Adrenal gland (tissue), 12 donors: ENCODE data around the gene ZSWIM6. TPM values are rescaled to one million over a fixed set of nuclear protein-coding genes. Genes with fewer than 3 reads are reported as not detected.

Source experiments
- DNase-seq, 7 donors: peaks; one replicate each; pipeline ENCODE4 v3.0.0-alpha.2; 2019 to 2020
- H3K27ac ChIP-seq, 5 donors: fragments of 200-600 bp; sonication (generic) in 4 of 5; 1 replicate in 3 of 5; 2 replicates in 2 of 5; pipeline versions ENCODE4 v1.5.1 to v1.8.0; 2016 to 2020; ENCODE audit warnings: mild to moderate bottlenecking in 1 of 5
- H3K27me3 ChIP-seq: fragments of 200-600 bp; 2 replicates; pipeline ENCODE4 v1.8.0; 2021
- H3K36me3 ChIP-seq, 2 donors: fragments of 200-600 bp; replicated peaks in 1 of 2; 1 replicate in 1 of 2; 2 replicates in 1 of 2; pipeline versions ENCODE4 v1.5.1 to v1.8.0; 2018 to 2022
- H3K4me1 ChIP-seq, 2 donors: fragments of 200-600 bp; replicated peaks in 1 of 2; 1 replicate in 1 of 2; 2 replicates in 1 of 2; pipeline versions ENCODE4 v1.5.1 to v1.8.0; 2018 to 2021
- H3K4me3 ChIP-seq, 4 donors: fragments of 200-600 bp; sonication (generic) in 3 of 4; one replicate each; pipeline ENCODE4 v1.5.1; 2016 to 2018
- H3K9me3 ChIP-seq, 3 donors: fragments of 200-600 bp; sonication (generic) in 1 of 3; replicated peaks in 1 of 3; 1 replicate in 2 of 3; 2 replicates in 1 of 3; pipeline versions ENCODE4 v1.5.1 to v1.8.0; 2016 to 2021
- POLR2A ChIP-seq, 2 donors: fragments of 450-650 bp; IDR thresholded peaks; one replicate each; pipeline ENCODE4 v1.6.1; 2017; ENCODE audit warnings: antibody characterized with exemption in 2 of 2, mild to moderate bottlenecking in 2 of 2, moderate library complexity in 1 of 2
- WGBS, 4 donors: extraction: QIAGEN DNeasy Blood & Tissue Kit in 2 of 4; methylation state at CpG; one replicate each; pipeline versions ENCODE4 v1.1.5 to v1.1.7; 2013 to 2017; 5-methylcytosine and 5-hydroxymethylcytosine counted together
- intact Hi-C, 2 donors: fragments of 100-400 bp; cut with DNase I; formaldehyde crosslinking; loops; one replicate each; pipeline versions ENCODE4 v1.14.1 to v1.15.0; 2022 to 2023
- polyA plus RNA-seq, 3 donors: library from polyadenylated mRNA; stranded (reverse); fragments of 200-250 nt in 2 of 3; fragments of 350-450 nt in 1 of 3; fragmentation: Illumina TruSeq in 1 of 3; extraction: RNeasy Lipid Tissue Mini Kit (QIAGEN cat#74804) in 1 of 3; gene quantifications; one replicate each; pipeline ENCODE4 v1.2.3, GENCODE V29; 2013 to 2014
- total RNA-seq, 9 donors: library from RNA; depleted of rRNA in 4 of 9; stranded (reverse); fragments of >200 nt in 4 of 9; fragments of 120-200 nt in 1 of 9; fragmentation: NEBNext Ultra II Directional in 1 of 9; extraction: Animal tissue kit (Norgen Biotek cat#: 25700) in 1 of 9; gene quantifications; one replicate each; pipeline versions ENCODE4 v1.1.0 to v1.2.4, GENCODE V29; 2013 to 2023
- TF ChIP-seq, protein P1 (sequence below), 6 experiments: fragments of 450-650 bp in 4 of 6; fragments of 200-600 bp in 2 of 6; sonication (generic) in 1 of 6; IDR thresholded peaks; 1 replicate in 5 of 6; 2 replicates in 1 of 6; pipeline versions ENCODE4 v1.5.1 to v1.8.0; 2016 to 2021; ENCODE audit warnings: antibody characterized with exemption in 6 of 6, mild to moderate bottlenecking in 2 of 6, moderate library complexity in 1 of 6
- donor health status: healthy with polysubstance abuse.
- donor health status: Bipolar disorder and iron deficiency.
- donor health status: DM: yes; HTN: yes; CAD: no.
- donor health status: DM: no; HTN: no; CAD: no.
- donor health status: DM: no; HTN: no; CAD: no.
- donor health status: DM: yes; HTN: yes; CAD: no.

ZSWIM6 gene
- total and polyA plus RNA-seq, 12 donors: 5.5 to 14.6 (median 8.3) TPM

DNA sequence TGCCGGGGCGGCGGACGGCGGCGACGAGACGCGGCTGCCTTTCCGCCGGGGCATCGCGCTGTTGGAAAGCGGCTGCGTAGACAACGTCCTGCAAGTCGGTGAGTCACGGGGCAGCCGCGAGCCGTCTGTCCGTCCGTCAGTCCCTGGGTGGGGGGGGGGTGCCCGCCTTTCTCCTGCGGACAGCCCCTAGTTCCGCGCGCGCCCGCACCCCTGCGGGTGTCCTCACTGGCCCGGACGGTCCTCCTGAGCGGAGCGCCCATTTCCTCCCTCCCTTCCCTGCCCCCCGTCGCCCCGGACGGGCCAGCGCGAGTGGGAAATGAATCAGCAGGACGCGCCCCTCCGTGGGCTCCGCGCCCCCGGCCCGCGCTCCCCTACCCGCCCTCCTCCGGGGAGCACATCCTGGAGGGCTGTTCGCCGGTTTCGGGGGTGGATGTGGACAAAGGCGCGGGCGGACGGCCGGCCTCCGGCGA is 828 bp downstream of the ZSWIM6 start:
- DNase-seq: peak in 6 of 7 donors; percentile 56 to 83 (median 76)
- WGBS, 4 donors: 0 to 1% methylated on average over 45 to 61 of the region's 61 CpGs; no CpG with 5 or more reads in 2 of the 4 donors

DNA sequence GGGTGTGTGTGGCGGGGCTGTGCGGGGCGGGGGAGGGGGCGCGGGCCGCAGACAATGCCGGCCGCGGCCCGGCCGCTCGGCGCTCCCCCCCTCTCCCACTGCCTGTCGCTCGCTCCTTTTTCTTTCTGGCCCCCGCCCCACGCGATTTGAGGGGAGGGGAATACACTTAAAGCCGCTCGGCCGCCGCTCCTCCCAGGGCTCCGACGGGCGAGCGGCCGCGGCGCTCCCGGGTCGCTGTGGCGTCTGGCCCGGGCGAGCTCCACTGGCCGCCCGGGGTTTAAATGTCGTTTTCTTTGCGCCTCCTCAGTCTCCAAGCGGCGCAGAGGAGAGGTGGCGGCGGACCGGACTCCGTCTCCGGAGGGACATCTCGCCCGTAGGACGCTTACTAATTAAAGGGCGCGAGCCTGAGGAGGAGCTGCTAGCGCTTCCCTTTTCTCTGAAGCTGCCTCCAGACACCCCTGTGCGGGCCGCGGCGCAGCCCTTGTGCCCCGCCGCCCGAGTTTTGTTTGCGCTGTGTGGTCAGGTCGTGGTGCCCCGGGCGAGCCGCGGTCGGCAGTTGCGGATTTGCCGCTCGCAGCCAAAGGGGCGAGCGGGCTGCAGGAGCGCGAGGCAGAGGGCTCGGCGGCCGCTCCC is 1.4 kb downstream of the ZSWIM6 start:
- Histone ChIP-seq H3K4me1 (peaks cover 0 to 30% of the 10 kb centered on the region in 2 donors), H3K27me3 (no peaks in the 10 kb centered on the region), H3K4me3 (peak overlapping the region; percentile 79 to 98 (median 96)), H3K27ac (peak overlapping the region; percentile 57 to 99 (median 86)), H3K36me3 (no peaks in the 10 kb centered on the region), H3K9me3 (no peaks in the 10 kb centered on the region)
- 0 to 1% (median 1%) methylated on average over 17 to 74 of the region's 75 CpGs for WGBS, 4 donors
- peak; percentile 56 to 68 (median 60) for DNase-seq
- TF ChIP-seq, protein P1, sequence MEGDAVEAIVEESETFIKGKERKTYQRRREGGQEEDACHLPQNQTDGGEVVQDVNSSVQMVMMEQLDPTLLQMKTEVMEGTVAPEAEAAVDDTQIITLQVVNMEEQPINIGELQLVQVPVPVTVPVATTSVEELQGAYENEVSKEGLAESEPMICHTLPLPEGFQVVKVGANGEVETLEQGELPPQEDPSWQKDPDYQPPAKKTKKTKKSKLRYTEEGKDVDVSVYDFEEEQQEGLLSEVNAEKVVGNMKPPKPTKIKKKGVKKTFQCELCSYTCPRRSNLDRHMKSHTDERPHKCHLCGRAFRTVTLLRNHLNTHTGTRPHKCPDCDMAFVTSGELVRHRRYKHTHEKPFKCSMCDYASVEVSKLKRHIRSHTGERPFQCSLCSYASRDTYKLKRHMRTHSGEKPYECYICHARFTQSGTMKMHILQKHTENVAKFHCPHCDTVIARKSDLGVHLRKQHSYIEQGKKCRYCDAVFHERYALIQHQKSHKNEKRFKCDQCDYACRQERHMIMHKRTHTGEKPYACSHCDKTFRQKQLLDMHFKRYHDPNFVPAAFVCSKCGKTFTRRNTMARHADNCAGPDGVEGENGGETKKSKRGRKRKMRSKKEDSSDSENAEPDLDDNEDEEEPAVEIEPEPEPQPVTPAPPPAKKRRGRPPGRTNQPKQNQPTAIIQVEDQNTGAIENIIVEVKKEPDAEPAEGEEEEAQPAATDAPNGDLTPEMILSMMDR (IDR thresholded peaks at IDR 0.05): no peak
- peak in 1 of 2 donors; percentile 53 for TF ChIP-seq POLR2A (IDR thresholded peaks at IDR 0.05)
- intact Hi-C loops: loop anchor here (5.0 to 10.0 kb wide), 4 partner anchors 71 to 331 kb away; partner anchors contain the start of gene SMIM15 (in 1 of the 2)

More for the DNA sequence above, 828 bp downstream of the ZSWIM6 start:
- Histone ChIP-seq H3K4me1 (peaks cover 0 to 28% of the 10 kb centered on the region in 2 donors), H3K4me3 (peak overlapping the region; percentile 79 to 98 (median 96)), H3K27me3 (no peaks in the 10 kb centered on the region), H3K9me3 (no peaks in the 10 kb centered on the region), H3K27ac (peak overlapping the region; percentile 57 to 99 (median 86)), H3K36me3 (no peaks in the 10 kb centered on the region)
- intact Hi-C loops: loop anchor here (5.0 to 10.0 kb wide), 4 partner anchors 72 to 332 kb away; partner anchors contain the start of gene SMIM15 (in 1 of the 2)
- TF ChIP-seq POLR2A (IDR thresholded peaks at IDR 0.05): peak in 1 of 2 donors; percentile 10
- TF ChIP-seq, protein P1 (IDR thresholded peaks at IDR 0.05): no peak

DNA sequence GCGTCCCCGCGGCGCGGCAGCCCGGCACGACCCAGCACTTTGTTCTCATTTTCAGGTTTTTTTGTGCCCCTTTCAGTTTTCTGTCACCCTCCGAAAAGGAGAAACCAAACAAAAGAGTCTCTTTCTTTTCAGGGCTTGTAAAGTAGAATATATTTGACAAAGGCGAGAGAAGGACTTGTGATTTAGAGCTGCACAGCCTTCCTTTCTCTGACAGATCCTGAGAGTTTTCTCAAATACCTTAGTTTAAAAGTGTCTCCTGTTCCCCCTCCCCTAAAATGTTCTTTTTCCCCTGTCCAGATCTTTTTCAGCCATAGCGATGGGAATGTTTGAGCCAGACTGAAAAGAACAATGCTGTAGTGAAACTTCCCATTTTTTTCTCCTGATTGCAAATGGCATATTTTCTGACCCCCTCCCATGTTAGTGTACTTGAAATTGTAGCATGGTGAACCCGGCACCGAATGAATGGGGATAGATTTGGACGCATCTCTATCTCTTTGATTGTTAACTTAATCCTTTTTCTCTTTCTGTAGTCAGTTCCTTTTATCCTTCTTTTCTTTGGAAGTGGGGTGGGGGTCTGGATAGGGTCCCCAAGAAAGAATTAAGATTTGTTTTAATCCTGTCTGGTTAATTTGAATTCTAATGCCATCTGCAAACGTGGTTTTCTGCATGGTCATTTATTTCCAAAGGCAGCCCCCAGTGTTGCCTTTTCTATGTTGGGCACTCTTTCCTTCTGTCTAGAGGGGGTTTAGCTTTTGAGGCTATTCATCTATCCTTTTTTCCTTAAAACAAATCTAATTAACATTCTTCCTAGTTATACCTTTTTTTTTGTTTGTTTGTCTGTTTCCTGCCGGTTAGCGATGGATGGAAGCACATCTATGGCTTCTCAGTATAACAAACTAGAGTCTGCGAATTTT is 2.2 kb downstream of the ZSWIM6 start:
- H3K27me3 ChIP-seq: no peaks in the 10 kb centered on the region
- intact Hi-C loops: loop anchor here (5.0 to 10.0 kb wide), 4 partner anchors 71 to 331 kb away; partner anchors contain the start of gene SMIM15 (in 1 of the 2)
- H3K27ac ChIP-seq: peak overlapping the region in 4 of 5 donors; percentile 80 to 99 (median 89)
- 16 to 25% (median 20%) methylated on average over 14 to 17 of the region's 17 CpGs for WGBS, 4 donors
- H3K4me1 ChIP-seq: peaks cover 0 to 32% of the 10 kb centered on the region in 2 donors
- peak overlapping the region in 3 of 4 donors; percentile 79 to 98 (median 96) for H3K4me3 ChIP-seq
- H3K36me3 ChIP-seq: no peaks in the 10 kb centered on the region
- DNase-seq: no peak
- H3K9me3 ChIP-seq: no peaks in the 10 kb centered on the region
- TF ChIP-seq, protein P1 (IDR thresholded peaks at IDR 0.05): no peak
- no peak for TF ChIP-seq POLR2A (IDR thresholded peaks at IDR 0.05)
